Brain pericyte (primary cell): ENCODE measurements around the gene SLC17A2.
"Not testable (repeated sequence)": the region's sequence is repeated elsewhere in the genome, so short reads cannot be mapped to it uniquely, and the experiment has no call there.

Source experiments
- DNase-seq: peaks from one replicate; pipeline ENCODE4 v3.0.0-alpha.2; 2012; ENCODE audit warnings: low read depth, low spot score

SLC17A2 gene

GRCh38 chr6:25951296-25952032, 21.0 kb upstream of the SLC17A2 start:
- no peak for DNase-seq

- no peak for DNase-seq
Observed at GRCh38 chr6:25950297-25950696, 19.8 kb upstream of the SLC17A2 start.

- no peak for DNase-seq
Observed at GRCh38 chr6:25949695-25950094, 19.2 kb upstream of the SLC17A2 start.

- DNase-seq: not testable (repeated sequence)
Observed at GRCh38 chr6:25947492-25947891, 17.0 kb upstream of the SLC17A2 start.

- DNase-seq: no peak
Observed at GRCh38 chr6:25946631-25947030, 16.1 kb upstream of the SLC17A2 start.

GRCh38 chr6:25945738-25946137, 15.2 kb upstream of the SLC17A2 start:
- DNase-seq: not testable (repeated sequence)

GRCh38 chr6:25944688-25945574, 14.4 kb upstream of the SLC17A2 start:
- DNase-seq: no peak

- DNase-seq: no peak
Observed at GRCh38 chr6:25943887-25944286, 13.4 kb upstream of the SLC17A2 start.

- DNase-seq: no peak
Observed at GRCh38 chr6:25942561-25943147, 12.2 kb upstream of the SLC17A2 start.

- no peak for DNase-seq
Observed at GRCh38 chr6:25939593-25939992, 9.1 kb upstream of the SLC17A2 start.

- no peak for DNase-seq
Observed at GRCh38 chr6:25935953-25936352, 5.5 kb upstream of the SLC17A2 start.

GRCh38 chr6:25934735-25935313, 4.3 kb upstream of the SLC17A2 start:
- no peak for DNase-seq

GRCh38 chr6:25934156-25934555, 3.7 kb upstream of the SLC17A2 start:
- DNase-seq: no peak

- DNase-seq: no peak
Observed at GRCh38 chr6:25931411-25931709, 869 bp upstream of the SLC17A2 start.

GRCh38 chr6:25929785-25930184, 706 bp downstream of the SLC17A2 start:
- DNase-seq: not testable (repeated sequence)

GRCh38 chr6:25928562-25929324, 1.7 kb downstream of the SLC17A2 start:
- no peak for DNase-seq

- DNase-seq: no peak
Observed at GRCh38 chr6:25927756-25928216, 2.7 kb downstream of the SLC17A2 start.

GRCh38 chr6:25927178-25927577, 3.3 kb downstream of the SLC17A2 start:
- no peak for DNase-seq

- no peak for DNase-seq
Observed at GRCh38 chr6:25925876-25926275, 4.6 kb downstream of the SLC17A2 start.

GRCh38 chr6:25922301-25922700, 8.2 kb downstream of the SLC17A2 start:
- no peak for DNase-seq

GRCh38 chr6:25921525-25922203, 8.8 kb downstream of the SLC17A2 start:
- DNase-seq: no peak
